Erythroblast (primary cell): ENCODE measurements around the gene PDGFC.

Source experiments
- GATA1 ChIP-seq: IDR thresholded peaks from 2 replicates; pipeline ENCODE4 v1.6.1; 2011; ENCODE audit warnings: low read depth, mild to moderate bottlenecking, control low read depth, low read length, moderate library complexity
- POLR2A ChIP-seq: IDR thresholded peaks from 2 replicates; pipeline ENCODE4 v1.6.1; 2011; ENCODE audit warnings: mild to moderate bottlenecking, low read length

DNA sequence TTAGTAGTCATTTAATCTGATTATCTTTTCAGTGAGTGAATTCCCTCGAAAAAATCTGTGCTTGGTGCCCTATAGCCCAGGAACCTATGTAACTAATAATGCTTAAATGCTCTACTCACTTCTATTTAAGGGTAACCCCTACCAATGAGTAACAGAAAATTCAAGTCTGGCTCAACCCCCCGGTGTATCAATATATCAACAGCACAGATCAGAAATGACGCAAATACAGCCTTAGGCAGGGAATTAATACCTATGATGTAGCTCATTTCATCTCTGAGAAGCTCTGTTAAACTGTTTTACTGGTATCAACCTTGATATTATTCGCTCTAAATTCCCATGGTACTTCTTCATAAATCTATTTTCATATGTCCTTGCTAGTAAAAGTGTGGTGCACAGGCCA, 28.6 kb downstream of the PDGFC start:
- TF ChIP-seq POLR2A: no peak
- TF ChIP-seq GATA1: no peak
